ENCODE measurements around the gene CLCF1. TPM values are rescaled to one million over a fixed set of nuclear protein-coding genes. Genes with fewer than 3 reads are reported as not detected.

Gene CLCF1
- polyA plus RNA-seq, 1 donor (not counting 4 experiments of a cell fraction or from before 2014, with no cell fraction given), result 2.7 TPM

DNA sequence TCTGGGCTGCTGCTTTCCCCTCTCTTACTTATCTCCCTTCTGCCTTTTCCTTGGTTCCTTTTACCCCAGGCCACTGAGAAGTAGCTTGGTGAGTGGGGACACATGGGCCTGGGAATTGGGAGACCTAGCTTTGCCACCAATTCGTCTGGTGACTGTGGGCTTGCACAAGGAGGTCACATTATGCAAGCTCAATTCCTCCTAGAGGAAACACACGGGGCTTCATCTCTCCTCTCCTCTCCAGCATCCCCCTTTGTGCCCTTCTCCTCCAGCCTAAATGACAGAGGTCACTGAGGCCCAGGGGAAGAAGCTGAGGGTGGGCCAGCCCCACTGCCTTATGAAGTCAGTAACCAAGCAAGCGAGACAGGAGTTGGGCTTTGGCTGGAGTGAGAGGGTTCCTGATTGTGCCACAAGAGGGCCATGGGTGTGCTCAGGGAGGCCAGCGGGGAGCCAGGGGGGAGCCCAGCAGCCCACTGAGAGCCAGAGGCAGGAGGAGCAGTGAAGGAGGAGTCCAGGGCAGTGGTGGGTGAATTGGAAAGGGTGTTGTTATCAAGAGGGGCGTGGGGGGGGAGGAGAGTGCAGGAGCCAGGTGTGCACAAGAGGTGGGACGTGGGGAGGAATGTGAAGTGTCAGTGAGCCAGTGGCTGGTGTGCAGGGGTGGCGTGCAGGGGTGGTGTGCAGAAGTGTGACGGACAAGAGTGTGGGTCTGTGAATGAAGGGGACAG is 2.0 kb downstream of the CLCF1 start:
- H3K27me3 ChIP-seq (ENCODE audit: control insufficient read depth, extremely low read depth, insufficient read depth, low read length), result no peaks in the 10 kb centered on the region
- no peak overlapping the region for H3K9ac ChIP-seq (ENCODE audit: control insufficient read depth, extremely low read depth, insufficient read depth, low read length)
- no peak overlapping the region for H3K27ac ChIP-seq (ENCODE audit: control insufficient read depth, insufficient read depth, low read length)
- no peaks in the 10 kb centered on the region for H3K36me3 ChIP-seq (ENCODE audit: control insufficient read depth in 2 of 2, extremely low read depth in 1 of 2, insufficient read depth in 2 of 2, low read length in 2 of 2)
- peaks cover 29% of the 10 kb centered on the region for H3K4me1 ChIP-seq (ENCODE audit: control insufficient read depth, extremely low read depth, insufficient read depth, low read length)
- H3K4me2 ChIP-seq (ENCODE audit: control insufficient read depth, extremely low read depth, insufficient read depth, low read depth, low read length), result no peak overlapping the region
- DNase-seq (ENCODE audit: low read depth, low spot score) (no peak), FAIRE-seq (no peak)
- H3K79me2 ChIP-seq (ENCODE audit: control insufficient read depth, insufficient read depth, low read length), result no peaks in the 10 kb centered on the region
- dilution Hi-C loops (cut with MboI; ENCODE audit: extremely low pct_ligation_motif_present, low sequenced_read_pairs), result no loop called here
- H2AFZ ChIP-seq (ENCODE audit: control insufficient read depth, low read length), result no peak overlapping the region
- peaks cover 5% of the 10 kb centered on the region for H4K20me1 ChIP-seq (ENCODE audit: control insufficient read depth, extremely low read depth, insufficient read depth, low read length)
- H3K9me1 ChIP-seq (ENCODE audit: control insufficient read depth, extremely low read depth, insufficient read depth, low read length), result no peaks in the 10 kb centered on the region
- TF ChIP-seq, protein P1, sequence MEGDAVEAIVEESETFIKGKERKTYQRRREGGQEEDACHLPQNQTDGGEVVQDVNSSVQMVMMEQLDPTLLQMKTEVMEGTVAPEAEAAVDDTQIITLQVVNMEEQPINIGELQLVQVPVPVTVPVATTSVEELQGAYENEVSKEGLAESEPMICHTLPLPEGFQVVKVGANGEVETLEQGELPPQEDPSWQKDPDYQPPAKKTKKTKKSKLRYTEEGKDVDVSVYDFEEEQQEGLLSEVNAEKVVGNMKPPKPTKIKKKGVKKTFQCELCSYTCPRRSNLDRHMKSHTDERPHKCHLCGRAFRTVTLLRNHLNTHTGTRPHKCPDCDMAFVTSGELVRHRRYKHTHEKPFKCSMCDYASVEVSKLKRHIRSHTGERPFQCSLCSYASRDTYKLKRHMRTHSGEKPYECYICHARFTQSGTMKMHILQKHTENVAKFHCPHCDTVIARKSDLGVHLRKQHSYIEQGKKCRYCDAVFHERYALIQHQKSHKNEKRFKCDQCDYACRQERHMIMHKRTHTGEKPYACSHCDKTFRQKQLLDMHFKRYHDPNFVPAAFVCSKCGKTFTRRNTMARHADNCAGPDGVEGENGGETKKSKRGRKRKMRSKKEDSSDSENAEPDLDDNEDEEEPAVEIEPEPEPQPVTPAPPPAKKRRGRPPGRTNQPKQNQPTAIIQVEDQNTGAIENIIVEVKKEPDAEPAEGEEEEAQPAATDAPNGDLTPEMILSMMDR (optimal IDR thresholded peaks at IDR 0.05 in 1 of 3, IDR thresholded peaks at IDR 0.05 in 1 of 3, conservative IDR thresholded peaks at IDR 0.05 in 1 of 3; ENCODE audit: extremely low read depth in 1 of 3, insufficient read depth in 2 of 3, low read length in 3 of 3), result peak; percentile 55 to 75 (median 58)
- no peak for TF ChIP-seq EZH2 (IDR thresholded peaks at IDR 0.05; ENCODE audit: low read length)
- H3K4me3 ChIP-seq (ENCODE audit: control insufficient read depth in 2 of 3, extremely low read depth in 1 of 3, insufficient read depth in 2 of 3, low read depth in 1 of 3, low read length in 3 of 3), result no peak overlapping the region
- H3K9me3 ChIP-seq (ENCODE audit: control insufficient read depth, low read depth, low read length), result no peaks in the 10 kb centered on the region

DNA sequence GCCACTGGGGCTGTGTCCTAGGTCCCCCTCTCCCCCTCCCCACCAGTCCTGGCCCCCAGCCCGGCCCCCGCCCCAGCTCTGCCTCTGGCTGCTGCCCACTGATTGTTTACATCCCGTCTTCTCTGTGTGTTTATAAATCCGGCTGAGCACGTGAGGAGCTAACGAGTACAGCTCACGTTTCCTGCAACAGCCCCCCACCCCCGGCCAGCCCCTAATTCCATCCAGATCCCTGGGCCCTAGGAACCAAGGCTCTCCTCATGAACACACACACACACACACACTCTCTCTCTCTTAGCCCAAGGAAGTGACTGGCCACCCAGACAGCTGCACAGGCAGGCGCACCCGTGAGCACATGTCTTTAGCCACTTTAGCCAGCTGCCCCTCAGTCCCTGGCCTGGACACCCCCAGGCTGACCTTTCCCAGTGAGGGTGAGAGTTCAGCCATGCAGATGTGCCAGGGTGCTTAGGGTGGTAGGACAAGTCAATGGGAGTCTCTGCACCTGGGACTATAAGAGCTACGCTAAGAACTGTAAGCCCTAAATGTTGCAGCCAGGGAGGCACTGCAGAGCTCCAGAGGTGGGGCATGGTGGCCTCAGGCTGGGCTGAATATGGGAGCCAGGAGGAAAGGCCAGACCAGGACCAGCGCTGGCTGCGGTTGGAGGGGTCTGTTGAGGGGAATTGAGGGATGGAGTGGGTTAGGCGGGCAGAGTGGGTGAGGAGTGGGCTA is 2.9 kb downstream of the CLCF1 start:
- no peak overlapping the region for H3K27ac ChIP-seq (ENCODE audit: control insufficient read depth, insufficient read depth, low read length)
- TF ChIP-seq, protein P1 (optimal IDR thresholded peaks at IDR 0.05 in 1 of 3, IDR thresholded peaks at IDR 0.05 in 1 of 3, conservative IDR thresholded peaks at IDR 0.05 in 1 of 3; ENCODE audit: extremely low read depth in 1 of 3, insufficient read depth in 2 of 3, low read length in 3 of 3), result no peak
- no peaks in the 10 kb centered on the region for H3K9me3 ChIP-seq (ENCODE audit: control insufficient read depth, low read depth, low read length)
- H3K27me3 ChIP-seq (ENCODE audit: control insufficient read depth, extremely low read depth, insufficient read depth, low read length), result no peaks in the 10 kb centered on the region
- no peak for FAIRE-seq
- dilution Hi-C loops (cut with MboI; ENCODE audit: extremely low pct_ligation_motif_present, low sequenced_read_pairs), result no loop called here
- H3K4me2 ChIP-seq (ENCODE audit: control insufficient read depth, extremely low read depth, insufficient read depth, low read depth, low read length), result no peak overlapping the region
- H2AFZ ChIP-seq (ENCODE audit: control insufficient read depth, low read length), result no peak overlapping the region
- H3K4me1 ChIP-seq (ENCODE audit: control insufficient read depth, extremely low read depth, insufficient read depth, low read length), result peaks cover 29% of the 10 kb centered on the region
- H3K36me3 ChIP-seq (ENCODE audit: control insufficient read depth in 2 of 2, extremely low read depth in 1 of 2, insufficient read depth in 2 of 2, low read length in 2 of 2), result no peaks in the 10 kb centered on the region
- peaks cover 5% of the 10 kb centered on the region for H4K20me1 ChIP-seq (ENCODE audit: control insufficient read depth, extremely low read depth, insufficient read depth, low read length)
- H3K9ac ChIP-seq (ENCODE audit: control insufficient read depth, extremely low read depth, insufficient read depth, low read length), result no peak overlapping the region
- H3K4me3 ChIP-seq (ENCODE audit: control insufficient read depth in 2 of 3, extremely low read depth in 1 of 3, insufficient read depth in 2 of 3, low read depth in 1 of 3, low read length in 3 of 3), result no peak overlapping the region
- H3K79me2 ChIP-seq (ENCODE audit: control insufficient read depth, insufficient read depth, low read length), result no peaks in the 10 kb centered on the region
- DNase-seq (ENCODE audit: low read depth, low spot score), result no peak
- H3K9me1 ChIP-seq (ENCODE audit: control insufficient read depth, extremely low read depth, insufficient read depth, low read length), result no peaks in the 10 kb centered on the region

Data from keratinocyte (primary cell).